ENCODE data around the gene GGACT.

DNA sequence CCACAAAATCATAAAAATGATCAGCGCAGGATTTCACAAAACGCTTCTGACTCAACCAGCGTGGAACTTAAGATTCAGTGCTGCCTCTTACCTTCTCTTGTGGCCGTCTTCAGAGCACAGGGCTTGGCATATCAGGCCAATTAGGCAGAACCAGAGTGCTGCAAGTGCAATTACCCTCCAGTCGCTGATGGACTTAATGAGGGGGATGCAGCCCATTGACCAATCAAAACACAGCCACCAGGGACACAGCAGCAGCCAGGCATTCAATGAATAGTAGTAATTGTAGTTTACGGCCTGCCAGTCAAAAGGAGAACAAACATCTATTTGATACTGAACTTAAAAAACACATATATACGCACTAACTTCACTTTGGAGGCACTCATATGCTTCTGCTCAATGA is 47.9 kb upstream of the GGACT start:
- TF ChIP-seq, protein P1, sequence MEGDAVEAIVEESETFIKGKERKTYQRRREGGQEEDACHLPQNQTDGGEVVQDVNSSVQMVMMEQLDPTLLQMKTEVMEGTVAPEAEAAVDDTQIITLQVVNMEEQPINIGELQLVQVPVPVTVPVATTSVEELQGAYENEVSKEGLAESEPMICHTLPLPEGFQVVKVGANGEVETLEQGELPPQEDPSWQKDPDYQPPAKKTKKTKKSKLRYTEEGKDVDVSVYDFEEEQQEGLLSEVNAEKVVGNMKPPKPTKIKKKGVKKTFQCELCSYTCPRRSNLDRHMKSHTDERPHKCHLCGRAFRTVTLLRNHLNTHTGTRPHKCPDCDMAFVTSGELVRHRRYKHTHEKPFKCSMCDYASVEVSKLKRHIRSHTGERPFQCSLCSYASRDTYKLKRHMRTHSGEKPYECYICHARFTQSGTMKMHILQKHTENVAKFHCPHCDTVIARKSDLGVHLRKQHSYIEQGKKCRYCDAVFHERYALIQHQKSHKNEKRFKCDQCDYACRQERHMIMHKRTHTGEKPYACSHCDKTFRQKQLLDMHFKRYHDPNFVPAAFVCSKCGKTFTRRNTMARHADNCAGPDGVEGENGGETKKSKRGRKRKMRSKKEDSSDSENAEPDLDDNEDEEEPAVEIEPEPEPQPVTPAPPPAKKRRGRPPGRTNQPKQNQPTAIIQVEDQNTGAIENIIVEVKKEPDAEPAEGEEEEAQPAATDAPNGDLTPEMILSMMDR (IDR thresholded peaks at IDR 0.05), result no peak
- TF ChIP-seq POLR2A (IDR thresholded peaks at IDR 0.05), result no peak

Measured in thyroid gland (tissue), 4 donors.